Measurements from ENCODE around the gene SLC25A1.

The SLC25A1 gene

GRCh38 chr22:19178657-19179496 lies at the start of gene SLC25A1:
TSS of gene SLC25A1 (minus strand) at chr22:19178736. CDS start at chr22:19178673, 63 bp downstream.
- peak; percentile 93 for DNase-seq

GRCh38 chr22:19228179-19228578 lies 49.6 kb upstream of the SLC25A1 start:
- DNase-seq = no peak

GRCh38 chr22:19226428-19226827 lies 47.9 kb upstream of the SLC25A1 start:
- DNase-seq = no peak

- DNase-seq = no peak
Observed at GRCh38 chr22:19225560-19225959, 47.0 kb upstream of the SLC25A1 start.

- no peak for DNase-seq
Observed at GRCh38 chr22:19224985-19225384, 46.4 kb upstream of the SLC25A1 start.

GRCh38 chr22:19224557-19224956 lies 46.0 kb upstream of the SLC25A1 start:
- DNase-seq = no peak

- DNase-seq = no peak
Observed at GRCh38 chr22:19223617-19224016, 45.1 kb upstream of the SLC25A1 start.

- no peak for DNase-seq
Observed at GRCh38 chr22:19223110-19223509, 44.6 kb upstream of the SLC25A1 start.

GRCh38 chr22:19222242-19223005 lies 43.9 kb upstream of the SLC25A1 start:
- no peak for DNase-seq

- no peak for DNase-seq
Observed at GRCh38 chr22:19220867-19221266, 42.3 kb upstream of the SLC25A1 start.

- DNase-seq = no peak
Observed at GRCh38 chr22:19218541-19219233, 40.2 kb upstream of the SLC25A1 start.

- DNase-seq = no peak
Observed at GRCh38 chr22:19216579-19216978, 38.0 kb upstream of the SLC25A1 start.

GRCh38 chr22:19215360-19215759 lies 36.8 kb upstream of the SLC25A1 start:
- no peak for DNase-seq

GRCh38 chr22:19214078-19214473 lies 35.5 kb upstream of the SLC25A1 start:
- DNase-seq = no peak

- no peak for DNase-seq
Observed at GRCh38 chr22:19213442-19214077, 35.0 kb upstream of the SLC25A1 start.

- DNase-seq = no peak
Observed at GRCh38 chr22:19213001-19213400, 34.5 kb upstream of the SLC25A1 start.

GRCh38 chr22:19212302-19212870 lies 33.9 kb upstream of the SLC25A1 start:
- no peak for DNase-seq

GRCh38 chr22:19210188-19210587 lies 31.7 kb upstream of the SLC25A1 start:
- no peak for DNase-seq

- DNase-seq = no peak
Observed at GRCh38 chr22:19208287-19208847, 29.8 kb upstream of the SLC25A1 start.

GRCh38 chr22:19207884-19208283 lies 29.3 kb upstream of the SLC25A1 start:
- no peak for DNase-seq

GRCh38 chr22:19207401-19207808 lies 28.9 kb upstream of the SLC25A1 start:
- no peak for DNase-seq

- no peak for DNase-seq
Observed at GRCh38 chr22:19206287-19206686, 27.8 kb upstream of the SLC25A1 start.
